ENCODE results near the gene GPNMB.

DNA sequence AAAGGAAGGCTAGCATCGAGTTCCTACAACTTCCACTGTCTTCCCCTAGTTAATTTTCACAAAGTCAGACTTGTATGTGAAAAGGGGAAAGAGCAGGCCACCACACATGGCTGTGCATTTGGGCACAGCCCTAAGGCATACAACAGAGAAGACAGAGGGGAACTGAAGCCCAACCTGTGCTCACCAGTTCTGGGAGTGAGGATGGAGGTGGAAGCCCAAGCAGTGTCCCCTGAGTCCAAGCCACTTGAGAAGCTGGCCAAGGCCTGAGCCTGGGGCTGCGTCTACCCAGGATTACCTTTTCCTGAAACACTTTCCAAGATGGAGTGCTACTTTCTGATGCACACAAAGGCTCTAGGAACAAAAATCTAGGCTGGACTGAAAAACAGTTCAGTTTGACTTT is 20.3 kb downstream of the GPNMB start:
- TF ChIP-seq, protein P1, sequence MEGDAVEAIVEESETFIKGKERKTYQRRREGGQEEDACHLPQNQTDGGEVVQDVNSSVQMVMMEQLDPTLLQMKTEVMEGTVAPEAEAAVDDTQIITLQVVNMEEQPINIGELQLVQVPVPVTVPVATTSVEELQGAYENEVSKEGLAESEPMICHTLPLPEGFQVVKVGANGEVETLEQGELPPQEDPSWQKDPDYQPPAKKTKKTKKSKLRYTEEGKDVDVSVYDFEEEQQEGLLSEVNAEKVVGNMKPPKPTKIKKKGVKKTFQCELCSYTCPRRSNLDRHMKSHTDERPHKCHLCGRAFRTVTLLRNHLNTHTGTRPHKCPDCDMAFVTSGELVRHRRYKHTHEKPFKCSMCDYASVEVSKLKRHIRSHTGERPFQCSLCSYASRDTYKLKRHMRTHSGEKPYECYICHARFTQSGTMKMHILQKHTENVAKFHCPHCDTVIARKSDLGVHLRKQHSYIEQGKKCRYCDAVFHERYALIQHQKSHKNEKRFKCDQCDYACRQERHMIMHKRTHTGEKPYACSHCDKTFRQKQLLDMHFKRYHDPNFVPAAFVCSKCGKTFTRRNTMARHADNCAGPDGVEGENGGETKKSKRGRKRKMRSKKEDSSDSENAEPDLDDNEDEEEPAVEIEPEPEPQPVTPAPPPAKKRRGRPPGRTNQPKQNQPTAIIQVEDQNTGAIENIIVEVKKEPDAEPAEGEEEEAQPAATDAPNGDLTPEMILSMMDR (IDR thresholded peaks at IDR 0.05), result no peak
- no peak for TF ChIP-seq POLR2A (IDR thresholded peaks at IDR 0.05)
- TF ChIP-seq EP300 (IDR thresholded peaks at IDR 0.05), result no peak
